K562 (cell line): ENCODE results near the gene DOCK3. TPM values are rescaled to one million over a fixed set of nuclear protein-coding genes. Genes with fewer than 3 reads are reported as not detected.

Experiments
- ATAC-seq: fragments of 200-7000 bp; cut with Tn5 transposase; 3 replicates; pipeline ENCODE4 v1.9.1; 2020; ENCODE audit warnings: moderate library complexity
- BruUV-seq: library from RNA; stranded (reverse); fragments of 400-500 nt; replicated peaks from 2 replicates; lab custom pipeline; 2021; lab: Mats Ljungman, UMichigan
- CTCF ChIA-PET: fragments of 300-600 bp; formaldehyde crosslinking; extraction: SDS; loops from one replicate; lab custom pipeline; 2021; ENCODE audit warnings: low intra/inter-chr PET ratio; lab: Yijun Ruan, JAX
- POLR2A ChIA-PET: fragments of 300-600, 350-650 bp; sonication (Branson Sonifier 250); formaldehyde crosslinking; extraction: SDS; loops from one replicate; lab custom pipeline; 2021; ENCODE audit warnings: antibody characterized with exemption, inconsistent platforms; lab: Yijun Ruan, JAX
- DNase-seq, 4 experiments: peaks; one replicate each; pipeline versions ENCODE4 v3.0.0 to v3.0.0-alpha.2; 2011 to 2018; ENCODE audit warnings: low spot score in 3 of 4, mixed read lengths in 3 of 4; ENCODE audit errors: extremely low read depth in 1 of 4
- FAIRE-seq: peaks from 2 replicates; lab custom pipeline; 2011; peaks lifted over from hg19 to GRCh38; lab: Jason Lieb, UNC
- H2AFZ ChIP-seq: 2 replicates; pipeline ENCODE4 v1.6.0; 2011; ENCODE audit warnings: low read depth, low read length, control low read depth, inconsistent platforms
- H3K27ac ChIP-seq: fragments of 200-600 bp; 3 replicates; pipeline ENCODE4 v1.8.0; 2011; ENCODE audit warnings: low read depth, mild to moderate bottlenecking, control low read depth, inconsistent platforms, low read length, moderate library complexity, mixed read lengths; ENCODE audit errors: extremely low read depth
- H3K27me3 ChIP-seq, 2 experiments: fragments of 300-600 bp in 1 of 2; 2 replicates in 1 of 2; 3 replicates in 1 of 2; pipeline versions ENCODE4 v1.6.0 to v1.8.0; 2011; ENCODE audit warnings: inconsistent platforms in 2 of 2, low read length in 2 of 2, mild to moderate bottlenecking in 1 of 2, mixed read lengths in 1 of 2, moderate library complexity in 1 of 2; ENCODE audit not compliant: control insufficient read depth in 2 of 2, insufficient read depth in 2 of 2
- H3K36me3 ChIP-seq: fragments of 300-600 bp; 3 replicates; pipeline ENCODE4 v1.8.0; 2011; ENCODE audit warnings: mild to moderate bottlenecking, low read length, inconsistent platforms; ENCODE audit not compliant: control insufficient read depth, insufficient read depth
- H3K4me1 ChIP-seq, 2 experiments: fragments of 200-600 bp in 1 of 2; replicated peaks in 1 of 2; 2 replicates in 1 of 2; 3 replicates in 1 of 2; pipeline versions ENCODE4 v1.5.1 to v1.8.0; 2011; ENCODE audit warnings: inconsistent platforms in 2 of 2, low read length in 2 of 2, mild to moderate bottlenecking in 1 of 2, mixed read lengths in 1 of 2, moderate library complexity in 1 of 2; ENCODE audit not compliant: control insufficient read depth in 2 of 2, insufficient read depth in 2 of 2
- H3K4me2 ChIP-seq: 2 replicates; pipeline ENCODE4 v1.6.1; 2011; ENCODE audit warnings: low read length, control low read depth, inconsistent platforms, mixed read lengths; ENCODE audit not compliant: insufficient read depth
- H3K4me3 ChIP-seq: fragments of 200-600 bp; sonication (generic), shearing (Covaris generic); 2 replicates; pipeline ENCODE4 v1.5.1; 2016; ENCODE audit warnings: control low read depth, inconsistent platforms
- H3K79me2 ChIP-seq: fragments of 200-600 bp; 3 replicates; pipeline ENCODE4 v1.8.0; 2011; ENCODE audit warnings: low read length, inconsistent platforms; ENCODE audit not compliant: control insufficient read depth, insufficient read depth
- H3K9ac ChIP-seq, 2 experiments: 2 replicates each; pipeline versions ENCODE4 v1.6.0 to v1.6.1; 2011; ENCODE audit warnings: low read depth in 2 of 2, low read length in 2 of 2, control low read depth in 1 of 2, inconsistent platforms in 1 of 2, mild to moderate bottlenecking in 1 of 2, mixed read lengths in 1 of 2; ENCODE audit not compliant: insufficient read depth in 1 of 2
- H3K9me1 ChIP-seq: one replicate; pipeline ENCODE4 v1.6.0; 2011; ENCODE audit warnings: inconsistent platforms, mild to moderate bottlenecking, low read length, moderate library complexity; ENCODE audit not compliant: control insufficient read depth, insufficient read depth
- H3K9me3 ChIP-seq: replicated peaks from 2 replicates; pipeline ENCODE4 v1.5.1; 2011; ENCODE audit warnings: low read depth, low read length, inconsistent platforms; ENCODE audit not compliant: control insufficient read depth, insufficient read depth
- H4K20me1 ChIP-seq: replicated peaks from 2 replicates; pipeline ENCODE4 v1.6.1; 2011; ENCODE audit warnings: low read length, inconsistent platforms, mixed read lengths; ENCODE audit not compliant: control insufficient read depth, insufficient read depth
- CREB1 ChIP-seq, 2 experiments: sonication (generic) in 1 of 2; formaldehyde crosslinking in 1 of 2; IDR thresholded peaks; 2 replicates each; pipeline versions ENCODE4 v1.6.1 to v1.8.0; 2012 to 2022; ENCODE audit warnings: inconsistent platforms in 1 of 2, mild to moderate bottlenecking in 1 of 2, missing genetic modification reagents in 1 of 2, moderate library complexity in 1 of 2
- CREM ChIP-seq: IDR thresholded peaks from 2 replicates; pipeline ENCODE4 v1.6.1; 2014; ENCODE audit warnings: antibody characterized with exemption, low read depth
- HIVEP1 ChIP-seq: fragments of 250-450 bp; sonication (Bioruptor Pico); IDR thresholded peaks from 2 replicates; pipeline ENCODE4 v1.4.0; 2020; ENCODE audit warnings: mild to moderate bottlenecking
- MEF2A ChIP-seq: IDR thresholded peaks from 2 replicates; pipeline ENCODE4 v1.6.1; 2011; ENCODE audit warnings: low read depth, mild to moderate bottlenecking, low read length, moderate library complexity; ENCODE audit not compliant: control insufficient read depth
- NUFIP1 ChIP-seq: fragments of 450-650 bp; IDR thresholded peaks from 2 replicates; pipeline ENCODE4 v1.6.1; 2018; ENCODE audit not compliant: partially characterized antibody
- PHB2 ChIP-seq: fragments of 450-650 bp; IDR thresholded peaks from 2 replicates; pipeline ENCODE4 v1.6.1; 2017; ENCODE audit warnings: low read depth
- ZBTB34 ChIP-seq: fragments of 250-450 bp; sonication (Bioruptor Pico); IDR thresholded peaks from 2 replicates; pipeline ENCODE4 v1.8.0; 2021; ENCODE audit warnings: mild to moderate bottlenecking, moderate library complexity
- WGBS: fragments of 100-300 bp; shearing (Covaris generic); methylation state at CpG from one replicate; pipeline ENCODE4 v1.1.6; 2016; ENCODE audit warnings: low coverage, mixed read lengths; ENCODE audit not compliant: insufficient coverage; ENCODE audit errors: missing lambda C conversion rate; 5-methylcytosine and 5-hydroxymethylcytosine counted together
- in situ Hi-C: fragments of 300-500 bp; cut with MboI; formaldehyde crosslinking; loops from 4 replicates; pipeline ENCODE4 v1.15.0; 2018; ENCODE audit warnings: inconsistent platforms, mixed read lengths
- intact Hi-C: fragments of 100-400 bp; cut with micrococcal nuclease; formaldehyde crosslinking; loops from 2 replicates; pipeline ENCODE4 v1.14.2; 2022
- polyA plus RNA-seq, 8 experiments: library from polyadenylated mRNA; depleted of rRNA in 4 of 8; stranded (reverse) in 5 of 8; unstranded in 3 of 8; fragments of >200 nt; fragmentation: Nextera tagmentation in 2 of 8; fragmentation: Illumina TruSeq in 1 of 8; extraction: Ambion mirVana in 2 of 8; extraction: Trizol in 1 of 8; gene quantifications; 2 replicates each; pipeline versions ENCODE4 v1.2.1 to v1.2.3, GENCODE V29; 2011 to 2014; ENCODE audit warnings: inconsistent platforms in 1 of 8, missing spikeins in 1 of 8
- total RNA-seq, 7 experiments: library from RNA; depleted of rRNA in 6 of 7; stranded (reverse); fragments of >200 nt in 6 of 7; fragmentation: Illumina TruSeq in 2 of 7; extraction: Trizol in 2 of 7; gene quantifications; 2 replicates each; pipeline versions ENCODE4 v1.2.1 to v1.2.3, GENCODE V29; 2011 to 2021; ENCODE audit warnings: low replicate concordance in 1 of 7

DOCK3 gene
- total and polyA plus RNA-seq, 9 of the 15 experiments (the other 6 are each of a cell fraction or from before 2014, with no cell fraction given), result under 0.01 to 0.03 (median 0.01) TPM; not detected in 4

GRCh38 chr3:50653937-50654595 is 20.7 kb upstream of the DOCK3 start (continued):
- TF ChIP-seq MEF2A, result no peak
- no peak for TF ChIP-seq ZBTB34 (CRISPR knock-in tag)
- no peak for TF ChIP-seq HIVEP1 (CRISPR knock-in tag)
- no peak for TF ChIP-seq NUFIP1

- peaks cover 0 to 20% of the 10 kb centered on the region in 2 experiments; a peak in 1 of 5 replicates for H3K27me3 ChIP-seq
- no peaks in the 10 kb centered on the region for H3K9me1 ChIP-seq
- H3K4me3 ChIP-seq, result no peak overlapping the region
- intact Hi-C loops (no loop called here), in situ Hi-C loops (loop anchor here (5.0 kb wide), 1 partner anchor 83 kb away; no protein-coding TSS in a partner anchor)
- no TSS peak for BruUV-seq
- TF ChIP-seq PHB2 (no peak), CREB1 (IDR thresholded peaks at IDR 0.05) (0 out of 2 replicates have a peak, but pooled peaks have one; percentile 14), CREB1 (CRISPR knock-in tag; IDR thresholded peaks at IDR 0.05) (no peak), CREM (0 out of 2 replicates have a peak, but pooled peaks have one; percentile 9)
- ChIA-PET POLR2A (no interaction called here), CTCF (no interaction called here)
- DNase-seq, result no peak
- no peaks in the 10 kb centered on the region for H3K9me3 ChIP-seq
- no peak for ATAC-seq
- no peaks in the 10 kb centered on the region for H3K36me3 ChIP-seq
- H3K9ac ChIP-seq, result no peak overlapping the region
- H3K27ac ChIP-seq, result no peak overlapping the region
- H4K20me1 ChIP-seq, result peaks cover 6% of the 10 kb centered on the region
- H3K4me1 ChIP-seq, result no peaks in the 10 kb centered on the region; a peak in 1 of 5 replicates
- H2AFZ ChIP-seq, result no peak overlapping the region
- FAIRE-seq, result no peak
- 5% methylated on average over 2 of the region's 3 CpGs for WGBS
- H3K79me2 ChIP-seq, result no peaks in the 10 kb centered on the region
- no peak overlapping the region for H3K4me2 ChIP-seq
Measured at GRCh38 chr3:50655009-50655830, 19.5 kb upstream of the DOCK3 start.
